M059J (cell line): ENCODE results near the gene DNAL4. TPM values are rescaled to one million over a fixed set of nuclear protein-coding genes. Genes with fewer than 3 reads are reported as not detected.
"Not testable (repeated sequence)": the region's sequence is repeated elsewhere in the genome, so short reads cannot be mapped to it uniquely, and the experiment has no call there.

Experiments
- DNase-seq: peaks from one replicate; pipeline ENCODE4 v3.0.0-alpha.2; 2012; ENCODE audit warnings: low read depth
- total RNA-seq: library from RNA; depleted of rRNA; stranded (reverse); fragments of >200 nt; shearing (Covaris generic); gene quantifications from 2 replicates; pipeline ENCODE4 v1.2.3, GENCODE V29; 2014

Gene DNAL4
- total RNA-seq, 1 experiment from 2014 or later: 6.9 TPM

GRCh38 chr22:38827510-38827909 lies 33.6 kb upstream of the DNAL4 start:
- no peak for DNase-seq

DNA sequence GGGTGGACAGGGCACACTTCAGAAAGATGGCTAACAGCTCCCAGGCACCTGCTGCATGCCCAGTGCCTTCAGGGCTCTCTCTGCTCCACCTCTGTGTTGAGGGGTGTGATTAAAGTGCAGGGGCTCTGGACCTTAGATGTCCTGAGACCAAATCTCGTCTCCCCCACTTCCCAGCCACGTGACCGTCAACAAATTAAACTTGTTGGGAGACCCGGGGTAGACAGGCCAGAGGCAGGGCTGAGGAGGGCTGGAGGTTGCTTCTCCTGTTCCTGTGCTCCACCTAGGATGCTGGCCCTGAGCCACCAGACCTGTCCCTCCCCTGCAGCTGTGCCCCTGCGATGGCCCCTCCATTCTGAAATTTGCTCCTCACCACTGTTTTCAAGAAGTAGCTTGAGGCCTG lies 32.9 kb upstream of the DNAL4 start:
- no peak for DNase-seq

- no peak for DNase-seq
These were observed 32.4 kb upstream of the DNAL4 start for GRCh38 chr22:38826386-38826785.

DNA sequence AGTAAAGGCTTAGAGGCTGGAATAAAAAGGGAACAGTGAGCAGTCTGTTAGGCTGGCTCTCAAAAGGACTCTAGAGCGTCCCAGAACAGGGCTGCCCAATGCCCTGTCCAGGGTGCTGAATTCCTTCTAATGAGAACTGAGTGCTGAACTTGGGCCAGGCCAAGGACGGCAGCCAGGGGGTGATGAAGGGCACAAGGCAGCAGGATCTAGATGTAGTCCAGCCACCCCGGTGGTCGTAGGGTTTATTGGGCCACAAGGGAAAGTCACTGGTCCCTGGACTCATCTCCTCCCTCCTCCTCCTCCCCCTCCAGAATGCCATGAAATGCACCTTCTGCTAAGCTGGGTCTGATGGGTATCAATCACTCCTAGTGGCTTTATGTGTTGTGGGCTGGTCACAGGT lies 30.6 kb upstream of the DNAL4 start:
- DNase-seq: peak; percentile 71

- DNase-seq: no peak
These were observed 29.7 kb upstream of the DNAL4 start for GRCh38 chr22:38823637-38824036.

- DNase-seq: no peak
These were observed 29.1 kb upstream of the DNAL4 start for GRCh38 chr22:38823076-38823475.

DNA sequence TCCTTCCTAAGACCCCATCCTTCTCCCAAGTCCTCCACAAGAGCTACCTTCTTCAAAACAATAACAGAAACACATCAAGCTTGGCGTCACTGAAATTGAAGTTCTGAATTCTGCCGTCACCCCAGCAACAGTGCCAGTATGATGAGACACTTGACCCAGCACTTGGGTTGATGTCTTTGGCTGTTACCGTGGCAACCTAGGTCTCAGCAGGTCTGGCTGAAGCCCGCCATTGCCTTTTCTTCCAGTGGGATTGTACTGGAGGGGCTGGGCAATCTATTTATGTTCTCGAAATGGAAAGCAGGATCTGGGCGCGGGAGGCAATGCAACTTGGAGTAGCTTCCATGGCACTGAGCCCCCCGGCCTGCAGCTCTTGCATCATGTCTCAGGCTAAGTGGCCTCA lies 26.1 kb upstream of the DNAL4 start:
- peak; percentile 7 for DNase-seq

DNA sequence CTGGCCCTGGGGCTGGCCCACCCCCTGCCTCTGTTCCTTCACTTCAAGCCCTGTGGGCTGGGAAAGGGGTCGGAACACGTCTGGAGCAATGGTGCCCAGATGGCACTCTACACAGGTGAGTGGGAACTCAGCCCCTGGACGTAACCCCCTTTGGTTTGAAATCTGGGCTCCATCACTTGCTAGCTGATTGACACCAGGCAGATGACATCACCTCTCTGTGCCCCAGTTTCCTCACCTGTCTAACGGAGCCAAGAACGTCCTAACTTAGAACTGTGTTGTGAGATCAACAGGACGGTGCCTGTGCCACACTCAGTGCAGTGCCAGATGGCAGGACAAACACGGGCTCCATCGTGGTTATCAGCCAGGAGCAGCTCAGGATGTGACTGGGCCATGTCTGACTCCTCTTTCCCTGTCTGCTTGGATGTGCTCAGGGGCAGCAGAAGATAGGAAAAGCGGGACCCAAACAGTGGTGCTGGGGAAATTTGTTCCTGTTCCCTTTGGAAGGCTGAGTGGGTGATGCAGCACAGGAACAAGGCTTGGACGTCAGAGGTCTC lies 25.5 kb upstream of the DNAL4 start:
- DNase-seq: no peak

- DNase-seq: no peak
These were observed 23.3 kb upstream of the DNAL4 start for GRCh38 chr22:38817196-38817595.

DNA sequence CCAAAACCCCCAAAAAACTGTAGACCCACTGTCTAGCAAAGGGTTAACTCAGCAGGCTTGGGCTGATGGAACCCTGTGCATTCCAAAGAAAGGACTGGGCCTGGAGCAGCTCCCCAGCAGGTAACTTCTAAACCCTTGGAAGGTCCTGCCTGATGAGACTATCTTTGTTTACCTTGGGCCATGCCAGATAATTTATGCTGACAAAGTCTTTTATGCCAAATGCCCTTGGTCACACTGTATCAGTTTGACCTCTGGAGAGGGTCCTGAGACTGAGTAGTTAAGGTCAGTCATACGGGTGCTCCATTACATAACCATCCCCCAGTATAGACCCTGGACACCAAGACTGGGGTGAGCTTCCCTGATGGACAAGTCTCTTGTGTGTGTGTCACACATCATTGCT lies 21.9 kb upstream of the DNAL4 start:
- no peak for DNase-seq

GRCh38 chr22:38811241-38811640 lies 17.3 kb upstream of the DNAL4 start:
- DNase-seq: no peak

DNA sequence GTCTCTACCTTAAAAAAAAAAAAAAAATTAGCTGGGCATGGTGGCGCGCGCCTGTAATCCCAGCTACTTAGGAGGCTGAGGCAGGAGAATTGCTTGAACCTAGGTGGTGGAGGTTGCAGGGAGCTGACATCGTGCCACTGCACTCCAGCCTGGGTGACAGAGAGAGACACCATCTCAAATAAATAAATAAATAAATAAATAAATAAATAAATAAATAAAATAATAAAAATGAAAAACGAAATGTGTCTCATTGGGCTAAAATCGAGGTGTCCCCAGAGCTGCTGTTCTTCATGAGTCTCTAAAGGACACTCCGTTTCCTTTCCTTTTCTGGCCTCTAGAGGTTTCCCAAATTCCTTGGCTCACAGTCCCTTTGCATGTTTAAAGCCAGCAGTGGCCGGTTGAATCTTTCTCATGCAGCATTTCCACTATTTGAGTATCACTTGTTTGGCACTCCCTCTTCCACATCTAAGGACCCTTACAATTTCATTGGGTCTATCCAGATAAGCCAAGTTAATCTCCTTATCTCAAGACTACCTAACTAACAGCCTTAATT lies 11.2 kb upstream of the DNAL4 start:
- DNase-seq: not testable (repeated sequence)

DNA sequence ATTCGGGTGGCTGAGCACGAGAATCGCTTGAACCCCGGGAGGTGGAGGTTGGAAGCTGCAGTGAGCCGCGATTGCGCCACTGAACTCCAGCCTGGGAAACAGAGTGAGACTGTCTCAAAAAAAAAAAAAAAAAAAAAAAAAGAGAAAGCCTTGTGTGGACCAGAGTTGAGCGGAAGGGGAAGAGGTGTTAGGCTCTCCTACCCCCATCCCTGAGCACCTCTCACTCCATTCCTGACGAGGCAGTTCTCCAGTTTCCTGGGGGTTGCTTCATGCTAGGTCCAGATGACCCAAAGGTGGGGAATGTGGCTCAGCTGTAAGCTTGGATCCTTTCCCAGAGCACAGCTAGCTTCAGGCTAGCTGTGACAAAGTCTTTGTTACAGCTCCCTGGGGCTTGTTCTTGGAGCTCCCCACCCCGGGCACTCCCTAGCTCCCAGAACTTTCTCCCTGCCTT lies 8.8 kb upstream of the DNAL4 start:
- DNase-seq: peak; percentile 94

GRCh38 chr22:38799265-38800002 lies 5.5 kb upstream of the DNAL4 start:
- peak; percentile 39 for DNase-seq

GRCh38 chr22:38798496-38798895 lies 4.6 kb upstream of the DNAL4 start:
- DNase-seq: no peak

DNA sequence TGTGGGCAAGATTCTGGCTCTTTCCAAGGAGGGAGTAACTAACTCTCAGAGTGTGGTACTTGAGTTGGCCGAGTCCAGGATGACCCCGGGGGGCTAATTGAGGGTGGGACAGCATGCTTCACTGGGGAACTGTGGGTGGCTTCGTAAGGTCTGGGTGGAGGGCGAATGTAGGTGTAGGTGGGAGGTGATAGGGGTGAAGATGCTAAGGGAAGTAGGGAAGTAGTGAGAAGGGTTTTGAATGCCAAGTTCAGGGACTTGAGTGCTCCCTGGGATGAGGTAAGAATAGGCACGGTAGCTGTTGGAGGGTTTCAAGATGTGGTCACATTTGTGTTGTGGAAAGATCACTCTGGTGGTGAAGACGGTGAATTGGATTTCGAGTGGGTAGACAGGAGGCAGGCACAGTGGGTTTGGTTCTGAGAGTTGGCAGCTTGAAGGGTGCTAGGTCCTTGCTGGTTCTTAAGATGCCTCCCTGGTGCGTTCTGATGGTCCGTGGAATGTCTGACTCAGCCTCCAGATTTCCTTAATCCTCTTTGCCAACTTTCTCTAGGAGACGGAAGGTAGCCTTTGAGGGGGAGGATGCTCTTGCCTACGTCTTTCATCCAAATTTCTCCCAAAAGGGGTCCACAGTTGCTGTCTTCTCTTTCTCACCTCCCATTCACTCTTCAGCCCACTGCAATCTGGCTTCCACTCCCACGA lies 2.5 kb upstream of the DNAL4 start:
- peak; percentile 47 for DNase-seq

GRCh38 chr22:38795569-38795968 lies 1.6 kb upstream of the DNAL4 start:
- no peak for DNase-seq

DNA sequence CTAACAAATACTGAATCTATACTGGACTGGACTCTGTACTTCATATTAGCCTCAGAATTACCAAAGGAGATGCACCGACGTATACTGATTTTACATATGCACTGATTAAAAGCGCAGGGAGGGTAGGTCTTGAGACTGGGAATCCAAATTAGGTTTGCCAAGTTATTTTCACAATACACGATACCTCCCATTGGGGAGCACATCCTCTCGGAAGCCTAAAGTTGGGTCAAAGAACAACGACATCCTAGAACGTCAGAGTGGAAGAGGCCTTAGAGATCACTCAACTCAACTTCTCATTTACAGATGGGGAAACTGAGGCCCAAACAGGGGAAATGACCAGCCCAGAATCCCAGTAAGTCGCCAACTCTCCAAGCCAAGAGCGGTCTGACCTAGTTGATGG lies 626 bp downstream of the DNAL4 start:
- no peak for DNase-seq

- DNase-seq: peak; percentile 79
These were observed 1.1 kb downstream of the DNAL4 start for GRCh38 chr22:38792833-38793232.

GRCh38 chr22:38789606-38790005 lies 4.3 kb downstream of the DNAL4 start:
- no peak for DNase-seq

DNA sequence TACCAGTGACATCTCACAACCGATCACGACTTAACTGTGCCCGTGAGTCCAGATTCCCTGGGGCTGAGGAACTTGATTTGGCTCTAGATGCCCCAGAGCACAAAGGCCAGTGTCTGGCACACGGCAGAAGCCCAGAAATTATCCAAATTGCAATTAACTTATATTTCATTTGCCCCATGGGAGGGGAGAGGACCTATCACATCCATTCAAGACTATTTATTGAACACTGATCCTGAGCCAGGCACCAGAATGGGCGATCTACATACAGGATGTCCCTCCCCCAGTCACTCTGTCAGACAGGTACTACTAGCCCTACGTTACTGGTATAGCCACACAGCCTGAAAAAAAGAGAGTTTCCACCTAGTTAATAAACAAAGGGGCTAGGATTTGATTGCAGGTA lies 5.1 kb downstream of the DNAL4 start:
- DNase-seq: no peak

DNA sequence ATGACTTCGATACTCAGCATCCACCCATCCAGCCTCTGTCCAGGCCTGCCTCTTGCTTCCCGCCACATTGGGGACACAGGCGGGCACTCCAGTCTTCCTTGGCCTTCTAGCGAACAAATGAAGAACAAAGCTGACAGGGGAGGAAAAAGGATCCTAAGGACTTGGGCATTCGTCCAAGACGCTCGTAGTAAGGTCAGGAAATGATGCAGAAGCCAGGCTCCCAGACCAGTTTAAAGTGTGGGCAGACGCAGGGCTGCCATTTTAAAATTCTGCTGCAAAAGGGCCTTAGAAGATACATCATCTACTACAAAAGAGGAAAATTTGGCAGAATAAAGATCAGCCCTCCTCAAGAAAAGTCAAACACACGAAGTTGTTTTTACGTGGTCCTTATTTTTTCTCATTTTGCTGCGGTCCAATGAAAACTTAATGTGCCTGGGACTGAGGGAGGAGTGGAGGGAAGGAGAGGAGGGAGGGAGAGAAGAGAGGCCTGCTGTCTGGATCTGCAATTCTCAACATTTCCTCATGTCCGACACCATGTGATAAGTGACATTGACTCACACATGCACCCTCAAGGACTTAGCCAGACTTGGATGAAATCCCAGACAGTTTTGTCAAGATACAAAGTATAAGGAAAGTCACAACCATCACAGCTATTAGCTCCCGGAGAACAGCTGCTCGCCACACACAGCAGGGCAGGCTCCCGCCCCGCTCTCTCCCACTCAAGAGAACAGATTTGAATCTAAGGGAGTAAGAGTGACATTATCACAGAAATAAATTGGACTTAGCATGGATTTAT lies 5.7 kb downstream of the DNAL4 start:
- DNase-seq: peak; percentile 92
